Thyroid gland (tissue), 4 donors: Measurements from ENCODE around the gene ACSL1. TPM values are rescaled to one million over a fixed set of nuclear protein-coding genes. Genes with fewer than 3 reads are reported as not detected.
A peak's percentile ranks its signal among the peaks of the same experiment; 100 is the strongest.

Experiments used
- DNase-seq, 2 donors: peaks; one replicate each; pipeline ENCODE4 v3.0.0-alpha.2; 2019
- H3K27ac ChIP-seq, 3 donors: fragments of 200-600 bp; sonication (generic); 1 replicate in 2 of 3; 2 replicates in 1 of 3; pipeline ENCODE4 v1.5.1; 2016 to 2019; ENCODE audit warnings: mild to moderate bottlenecking in 1 of 3, moderate library complexity in 1 of 3
- H3K27me3 ChIP-seq: fragments of 200-600 bp; sonication (generic); one replicate; pipeline ENCODE4 v1.5.1; 2019
- H3K36me3 ChIP-seq, 2 donors: fragments of 200-600 bp; sonication (generic); one replicate each; pipeline ENCODE4 v1.5.1; 2016 to 2019
- H3K4me1 ChIP-seq, 2 donors: fragments of 200-600 bp; sonication (generic); one replicate each; pipeline ENCODE4 v1.5.1; 2017 to 2019
- H3K4me3 ChIP-seq, 3 donors: fragments of 200-600 bp; sonication (generic); replicated peaks in 1 of 3; 1 replicate in 2 of 3; 2 replicates in 1 of 3; pipeline ENCODE4 v1.5.1; 2016; ENCODE audit warnings: mild to moderate bottlenecking in 1 of 3
- H3K9me3 ChIP-seq: fragments of 200-600 bp; sonication (generic); one replicate; pipeline ENCODE4 v1.5.1; 2017
- POLR2A ChIP-seq, 2 donors: fragments of 450-650 bp; IDR thresholded peaks; one replicate each; pipeline ENCODE4 v1.6.1; 2017; ENCODE audit warnings: antibody characterized with exemption in 2 of 2, mild to moderate bottlenecking in 2 of 2, moderate library complexity in 1 of 2
- WGBS, 2 donors: methylation state at CpG; one replicate each; pipeline ENCODE4 v1.1.5; 2017; 5-methylcytosine and 5-hydroxymethylcytosine counted together
- intact Hi-C: fragments of 100-400 bp; cut with DNase I; formaldehyde crosslinking; loops from one replicate; pipeline ENCODE4 v1.15.1; 2023
- total RNA-seq, 4 donors: library from RNA; depleted of rRNA; stranded (reverse); fragments of >200 nt; gene quantifications; one replicate each; pipeline ENCODE4 v1.2.3, GENCODE V29; 2016
- TF ChIP-seq, protein P1 (sequence below), 6 experiments: fragments of 200-600 bp in 3 of 6; fragments of 450-650 bp in 3 of 6; sonication (generic) in 3 of 6; IDR thresholded peaks; one replicate each; pipeline ENCODE4 v1.5.1; 2016 to 2019; ENCODE audit warnings: antibody characterized with exemption in 6 of 6, mild to moderate bottlenecking in 2 of 6, inconsistent platforms in 1 of 6, moderate library complexity in 1 of 6

ACSL1 gene
- total RNA-seq, 4 donors from 2014 or later: 78.2 to 163 (median 112) TPM

GRCh38 chr4:184756399-184756798 is 69.4 kb downstream of the ACSL1 start:
- intact Hi-C loops: no loop called here
- no peak for DNase-seq
- Histone ChIP-seq H3K27me3 (no peaks in the 10 kb centered on the region), H3K27ac (peak overlapping the region in 2 of 3 donors; percentile 24 to 53), H3K9me3 (no peaks in the 10 kb centered on the region), H3K36me3 (peaks cover 18 to 22% of the 10 kb centered on the region in 2 donors), H3K4me3 (no peak overlapping the region), H3K4me1 (peaks cover 0 to 7% of the 10 kb centered on the region in 2 donors)
- TF ChIP-seq, protein P1, sequence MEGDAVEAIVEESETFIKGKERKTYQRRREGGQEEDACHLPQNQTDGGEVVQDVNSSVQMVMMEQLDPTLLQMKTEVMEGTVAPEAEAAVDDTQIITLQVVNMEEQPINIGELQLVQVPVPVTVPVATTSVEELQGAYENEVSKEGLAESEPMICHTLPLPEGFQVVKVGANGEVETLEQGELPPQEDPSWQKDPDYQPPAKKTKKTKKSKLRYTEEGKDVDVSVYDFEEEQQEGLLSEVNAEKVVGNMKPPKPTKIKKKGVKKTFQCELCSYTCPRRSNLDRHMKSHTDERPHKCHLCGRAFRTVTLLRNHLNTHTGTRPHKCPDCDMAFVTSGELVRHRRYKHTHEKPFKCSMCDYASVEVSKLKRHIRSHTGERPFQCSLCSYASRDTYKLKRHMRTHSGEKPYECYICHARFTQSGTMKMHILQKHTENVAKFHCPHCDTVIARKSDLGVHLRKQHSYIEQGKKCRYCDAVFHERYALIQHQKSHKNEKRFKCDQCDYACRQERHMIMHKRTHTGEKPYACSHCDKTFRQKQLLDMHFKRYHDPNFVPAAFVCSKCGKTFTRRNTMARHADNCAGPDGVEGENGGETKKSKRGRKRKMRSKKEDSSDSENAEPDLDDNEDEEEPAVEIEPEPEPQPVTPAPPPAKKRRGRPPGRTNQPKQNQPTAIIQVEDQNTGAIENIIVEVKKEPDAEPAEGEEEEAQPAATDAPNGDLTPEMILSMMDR (IDR thresholded peaks at IDR 0.05): no peak
- no peak for TF ChIP-seq POLR2A (IDR thresholded peaks at IDR 0.05)
- 75 to 77% methylated on average over 6 of the region's 6 CpGs for WGBS, 2 donors

- no peaks in the 10 kb centered on the region for H3K9me3 ChIP-seq
- H3K27ac ChIP-seq: no peak overlapping the region
- H3K4me1 ChIP-seq: peaks cover 0 to 8% of the 10 kb centered on the region in 2 donors
- peaks cover 7 to 14% of the 10 kb centered on the region in 2 donors for H3K36me3 ChIP-seq
- DNase-seq: no peak
- WGBS, 2 donors: 92 to 94% methylated on average over 6 of the region's 6 CpGs
- no peaks in the 10 kb centered on the region for H3K27me3 ChIP-seq
- TF ChIP-seq POLR2A (IDR thresholded peaks at IDR 0.05): no peak
- TF ChIP-seq, protein P1 (IDR thresholded peaks at IDR 0.05): no peak
- intact Hi-C loops: no loop called here
- H3K4me3 ChIP-seq: no peak overlapping the region
These were observed 70.5 kb downstream of the ACSL1 start for GRCh38 chr4:184755278-184755677.

DNA sequence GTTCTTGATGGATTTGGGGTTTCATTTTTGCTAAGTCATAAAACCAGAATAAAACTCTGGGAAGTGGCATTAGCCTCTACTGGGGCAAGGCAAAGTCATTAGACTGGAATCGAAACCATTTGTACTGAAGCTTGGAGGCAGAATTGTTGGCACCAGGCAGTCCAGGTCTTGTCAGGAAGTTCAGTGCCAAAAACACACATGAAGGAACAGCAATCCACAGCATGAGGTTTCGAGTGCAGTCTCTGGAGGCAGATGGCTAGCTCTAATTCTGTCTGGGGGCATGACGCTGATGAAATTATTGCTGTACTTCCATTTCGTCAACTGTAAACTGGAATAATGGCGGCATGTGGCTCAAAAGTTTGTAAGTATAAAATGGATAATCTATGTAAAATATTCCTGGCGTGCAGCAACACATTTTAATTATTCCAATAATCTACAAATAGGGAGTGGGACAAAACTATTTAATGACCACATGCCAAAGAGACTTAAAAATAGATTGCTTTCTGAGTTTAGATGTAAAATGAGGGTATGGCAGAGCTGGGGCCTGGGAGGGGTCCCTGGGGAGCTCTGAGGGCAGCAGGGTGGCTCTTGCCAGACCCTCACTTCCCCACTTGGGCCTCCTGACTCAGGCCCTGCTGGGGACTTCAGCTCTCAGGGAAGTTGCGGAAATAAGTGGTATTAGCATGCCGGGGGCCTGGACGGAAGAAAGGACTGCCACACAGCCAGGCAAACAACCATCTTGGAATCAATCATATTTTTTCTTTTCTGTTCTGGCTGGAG is 73.1 kb downstream of the ACSL1 start:
- WGBS, 2 donors: 87% methylated on average over 9 of the region's 9 CpGs
- Histone ChIP-seq H3K27ac (no peak overlapping the region), H3K9me3 (no peaks in the 10 kb centered on the region), H3K36me3 (peaks cover 4 to 14% of the 10 kb centered on the region in 2 donors), H3K4me1 (peaks cover 24 to 29% of the 10 kb centered on the region in 2 donors), H3K4me3 (no peak overlapping the region), H3K27me3 (no peaks in the 10 kb centered on the region)
- intact Hi-C loops: no loop called here
- TF ChIP-seq, protein P1 (IDR thresholded peaks at IDR 0.05): no peak
- no peak for TF ChIP-seq POLR2A (IDR thresholded peaks at IDR 0.05)
- no peak for DNase-seq

DNA sequence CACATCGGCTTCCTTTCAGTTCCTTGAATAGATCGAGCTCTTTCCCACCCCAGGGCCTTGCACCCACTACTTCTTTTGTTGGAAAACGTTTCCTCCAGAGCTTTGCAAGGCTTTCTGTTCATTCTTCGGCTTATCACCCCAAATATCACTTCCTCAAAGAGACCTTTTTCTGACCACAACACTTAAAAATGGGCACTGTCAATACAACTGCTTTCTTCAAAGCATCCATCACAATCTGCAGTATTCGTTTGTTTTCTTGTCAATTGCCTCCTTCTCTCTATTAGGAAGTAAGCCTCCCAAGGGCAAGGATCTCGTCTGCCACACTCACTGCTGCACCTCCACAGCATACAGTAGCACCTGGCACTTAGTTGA is 74.2 kb downstream of the ACSL1 start:
- intact Hi-C loops: no loop called here
- TF ChIP-seq, protein P1 (IDR thresholded peaks at IDR 0.05): no peak
- TF ChIP-seq POLR2A (IDR thresholded peaks at IDR 0.05): no peak
- peaks cover 33 to 37% of the 10 kb centered on the region in 2 donors for H3K4me1 ChIP-seq
- 82 to 83% methylated on average over 6 of the region's 6 CpGs for WGBS, 2 donors
- no peaks in the 10 kb centered on the region for H3K9me3 ChIP-seq
- no peak overlapping the region for H3K4me3 ChIP-seq
- peaks cover 0 to 3% of the 10 kb centered on the region in 2 donors for H3K36me3 ChIP-seq
- H3K27ac ChIP-seq: no peak overlapping the region
- DNase-seq: no peak
- no peaks in the 10 kb centered on the region for H3K27me3 ChIP-seq

DNA sequence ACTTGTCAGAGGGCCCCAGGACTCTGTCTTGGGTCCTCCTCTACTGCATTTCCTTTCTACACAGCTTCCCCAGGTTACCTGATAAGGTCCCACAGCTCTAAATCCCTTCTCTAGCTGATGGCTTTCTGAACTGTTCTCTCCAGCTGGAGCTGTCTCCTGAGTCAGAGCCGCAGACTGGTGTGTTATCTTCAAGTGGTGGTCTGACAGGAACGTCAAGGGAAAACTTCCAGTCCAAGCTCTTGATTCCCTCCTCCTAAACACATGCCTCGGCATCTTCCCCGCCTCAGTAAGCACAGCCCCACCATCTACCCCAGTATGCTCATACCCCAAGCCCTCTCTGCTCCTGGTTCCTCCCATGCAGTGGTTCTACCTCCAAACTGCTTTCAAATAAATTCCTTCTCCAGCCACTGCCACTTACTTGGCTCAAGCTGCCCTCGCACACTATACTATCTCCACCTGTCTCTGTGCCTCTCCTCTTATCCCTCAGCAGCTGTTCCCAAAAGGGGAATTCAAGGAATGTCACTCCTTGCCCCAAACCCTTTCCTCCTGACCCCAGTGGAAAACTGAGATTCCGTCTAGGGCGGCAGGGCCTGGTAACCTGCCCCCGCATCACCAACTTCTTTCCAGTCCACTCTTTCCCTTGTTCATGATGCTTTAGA is 74.7 kb downstream of the ACSL1 start:
- H3K4me3 ChIP-seq: no peak overlapping the region
- H3K9me3 ChIP-seq: no peaks in the 10 kb centered on the region
- WGBS, 2 donors: 72 to 81% methylated on average over 8 of the region's 8 CpGs
- no peaks in the 10 kb centered on the region for H3K27me3 ChIP-seq
- intact Hi-C loops: no loop called here
- H3K27ac ChIP-seq: no peak overlapping the region
- H3K4me1 ChIP-seq: peaks cover 36 to 41% of the 10 kb centered on the region in 2 donors
- DNase-seq: no peak
- TF ChIP-seq, protein P1 (IDR thresholded peaks at IDR 0.05): no peak
- TF ChIP-seq POLR2A (IDR thresholded peaks at IDR 0.05): no peak
- no peaks in the 10 kb centered on the region for H3K36me3 ChIP-seq
